Measurements from ENCODE around the gene STARD7. TPM values are rescaled to one million over a fixed set of nuclear protein-coding genes. Genes with fewer than 3 reads are reported as not detected.

STARD7 gene
- total and polyA plus RNA-seq, 9 of the 15 experiments (the other 6 are each of a cell fraction or from before 2014, with no cell fraction given): 90.9 to 196 (median 145) TPM

DNA sequence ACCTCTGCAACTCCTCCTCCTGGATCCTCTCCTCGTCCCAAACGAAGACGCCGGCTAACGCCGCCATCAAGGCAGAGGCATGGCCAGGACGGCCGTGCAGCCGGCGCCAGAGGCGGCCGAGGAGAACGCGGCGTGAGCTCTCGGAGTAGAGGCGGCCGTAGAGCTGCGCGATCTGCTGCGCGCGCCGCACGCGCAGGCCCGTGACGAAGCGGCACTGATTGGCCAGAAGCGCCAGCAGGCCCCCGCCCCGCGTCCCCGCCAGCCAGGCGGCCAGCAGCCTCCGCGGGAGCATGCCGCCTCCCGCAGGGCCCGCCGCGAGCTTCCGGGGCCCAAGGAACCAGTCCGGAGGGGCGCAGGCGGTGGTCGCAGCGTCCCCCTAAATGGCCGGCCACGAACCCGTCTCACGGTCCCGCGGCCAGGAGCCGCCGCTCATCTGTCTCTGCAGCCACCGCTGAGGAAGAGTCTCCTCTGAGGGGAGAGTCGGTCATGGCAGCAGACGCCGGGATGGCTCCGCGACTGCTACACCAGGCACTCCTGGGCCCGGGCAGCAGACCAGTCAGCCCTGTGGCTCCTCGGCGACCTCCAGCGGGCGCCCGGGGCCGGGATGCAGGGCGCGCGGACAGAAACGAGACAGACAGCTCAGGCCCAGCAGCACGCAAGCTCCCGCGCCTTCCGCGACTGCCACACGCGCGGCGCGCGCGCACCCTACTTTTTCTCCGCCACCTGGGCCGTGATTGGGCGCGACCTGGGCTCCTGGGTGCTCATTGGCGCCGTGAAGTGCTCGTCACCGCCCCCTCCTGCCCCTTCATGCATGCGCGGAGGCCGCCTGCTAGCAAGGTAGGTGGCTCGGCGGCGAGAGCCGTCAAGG, at the start of gene STARD7 (continued):
- TF ChIP-seq, protein P1, sequence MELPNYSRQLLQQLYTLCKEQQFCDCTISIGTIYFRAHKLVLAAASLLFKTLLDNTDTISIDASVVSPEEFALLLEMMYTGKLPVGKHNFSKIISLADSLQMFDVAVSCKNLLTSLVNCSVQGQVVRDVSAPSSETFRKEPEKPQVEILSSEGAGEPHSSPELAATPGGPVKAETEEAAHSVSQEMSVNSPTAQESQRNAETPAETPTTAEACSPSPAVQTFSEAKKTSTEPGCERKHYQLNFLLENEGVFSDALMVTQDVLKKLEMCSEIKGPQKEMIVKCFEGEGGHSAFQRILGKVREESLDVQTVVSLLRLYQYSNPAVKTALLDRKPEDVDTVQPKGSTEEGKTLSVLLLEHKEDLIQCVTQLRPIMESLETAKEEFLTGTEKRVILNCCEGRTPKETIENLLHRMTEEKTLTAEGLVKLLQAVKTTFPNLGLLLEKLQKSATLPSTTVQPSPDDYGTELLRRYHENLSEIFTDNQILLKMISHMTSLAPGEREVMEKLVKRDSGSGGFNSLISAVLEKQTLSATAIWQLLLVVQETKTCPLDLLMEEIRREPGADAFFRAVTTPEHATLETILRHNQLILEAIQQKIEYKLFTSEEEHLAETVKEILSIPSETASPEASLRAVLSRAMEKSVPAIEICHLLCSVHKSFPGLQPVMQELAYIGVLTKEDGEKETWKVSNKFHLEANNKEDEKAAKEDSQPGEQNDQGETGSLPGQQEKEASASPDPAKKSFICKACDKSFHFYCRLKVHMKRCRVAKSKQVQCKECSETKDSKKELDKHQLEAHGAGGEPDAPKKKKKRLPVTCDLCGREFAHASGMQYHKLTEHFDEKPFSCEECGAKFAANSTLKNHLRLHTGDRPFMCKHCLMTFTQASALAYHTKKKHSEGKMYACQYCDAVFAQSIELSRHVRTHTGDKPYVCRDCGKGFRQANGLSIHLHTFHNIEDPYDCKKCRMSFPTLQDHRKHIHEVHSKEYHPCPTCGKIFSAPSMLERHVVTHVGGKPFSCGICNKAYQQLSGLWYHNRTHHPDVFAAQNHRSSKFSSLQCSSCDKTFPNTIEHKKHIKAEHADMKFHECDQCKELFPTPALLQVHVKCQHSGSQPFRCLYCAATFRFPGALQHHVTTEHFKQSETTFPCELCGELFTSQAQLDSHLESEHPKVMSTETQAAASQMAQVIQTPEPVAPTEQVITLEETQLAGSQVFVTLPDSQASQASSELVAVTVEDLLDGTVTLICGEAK (IDR thresholded peaks at IDR 0.05): no peak
- TF ChIP-seq, protein P1 (CRISPR knock-in tag; IDR thresholded peaks at IDR 0.05): no peak
- TF ChIP-seq, protein P2, sequence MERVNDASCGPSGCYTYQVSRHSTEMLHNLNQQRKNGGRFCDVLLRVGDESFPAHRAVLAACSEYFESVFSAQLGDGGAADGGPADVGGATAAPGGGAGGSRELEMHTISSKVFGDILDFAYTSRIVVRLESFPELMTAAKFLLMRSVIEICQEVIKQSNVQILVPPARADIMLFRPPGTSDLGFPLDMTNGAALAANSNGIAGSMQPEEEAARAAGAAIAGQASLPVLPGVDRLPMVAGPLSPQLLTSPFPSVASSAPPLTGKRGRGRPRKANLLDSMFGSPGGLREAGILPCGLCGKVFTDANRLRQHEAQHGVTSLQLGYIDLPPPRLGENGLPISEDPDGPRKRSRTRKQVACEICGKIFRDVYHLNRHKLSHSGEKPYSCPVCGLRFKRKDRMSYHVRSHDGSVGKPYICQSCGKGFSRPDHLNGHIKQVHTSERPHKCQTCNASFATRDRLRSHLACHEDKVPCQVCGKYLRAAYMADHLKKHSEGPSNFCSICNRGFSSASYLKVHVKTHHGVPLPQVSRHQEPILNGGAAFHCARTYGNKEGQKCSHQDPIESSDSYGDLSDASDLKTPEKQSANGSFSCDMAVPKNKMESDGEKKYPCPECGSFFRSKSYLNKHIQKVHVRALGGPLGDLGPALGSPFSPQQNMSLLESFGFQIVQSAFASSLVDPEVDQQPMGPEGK (CRISPR knock-in tag; IDR thresholded peaks at IDR 0.05; ENCODE audit: borderline replicate concordance): no peak
- TF ChIP-seq XRCC5 (IDR thresholded peaks at IDR 0.05; ENCODE audit: low read depth, low read length) (no peak), ZNF551 (CRISPR knock-in tag; IDR thresholded peaks at IDR 0.05) (no peak), HDAC6 (IDR thresholded peaks at IDR 0.05; ENCODE audit: low read depth, low read length) (no peak), BRF1 (IDR thresholded peaks at IDR 0.05; ENCODE audit: borderline replicate concordance, extremely low read depth, insufficient read length) (no peak), ZNF134 (CRISPR knock-in tag; conservative IDR thresholded peaks at IDR 0.05) (no peak), POU5F1 (IDR thresholded peaks at IDR 0.05; ENCODE audit: borderline replicate concordance, low read depth, low read length, partially characterized antibody) (no peak), BDP1 (IDR thresholded peaks at IDR 0.05; ENCODE audit: insufficient read depth, insufficient read length) (no peak), SLC30A9 (CRISPR knock-in tag; IDR thresholded peaks at IDR 0.05) (no peak)
- TF ChIP-seq, protein P3, sequence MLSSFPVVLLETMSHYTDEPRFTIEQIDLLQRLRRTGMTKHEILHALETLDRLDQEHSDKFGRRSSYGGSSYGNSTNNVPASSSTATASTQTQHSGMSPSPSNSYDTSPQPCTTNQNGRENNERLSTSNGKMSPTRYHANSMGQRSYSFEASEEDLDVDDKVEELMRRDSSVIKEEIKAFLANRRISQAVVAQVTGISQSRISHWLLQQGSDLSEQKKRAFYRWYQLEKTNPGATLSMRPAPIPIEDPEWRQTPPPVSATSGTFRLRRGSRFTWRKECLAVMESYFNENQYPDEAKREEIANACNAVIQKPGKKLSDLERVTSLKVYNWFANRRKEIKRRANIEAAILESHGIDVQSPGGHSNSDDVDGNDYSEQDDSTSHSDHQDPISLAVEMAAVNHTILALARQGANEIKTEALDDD (IDR thresholded peaks at IDR 0.05): no peak
- TF ChIP-seq, protein P4, sequence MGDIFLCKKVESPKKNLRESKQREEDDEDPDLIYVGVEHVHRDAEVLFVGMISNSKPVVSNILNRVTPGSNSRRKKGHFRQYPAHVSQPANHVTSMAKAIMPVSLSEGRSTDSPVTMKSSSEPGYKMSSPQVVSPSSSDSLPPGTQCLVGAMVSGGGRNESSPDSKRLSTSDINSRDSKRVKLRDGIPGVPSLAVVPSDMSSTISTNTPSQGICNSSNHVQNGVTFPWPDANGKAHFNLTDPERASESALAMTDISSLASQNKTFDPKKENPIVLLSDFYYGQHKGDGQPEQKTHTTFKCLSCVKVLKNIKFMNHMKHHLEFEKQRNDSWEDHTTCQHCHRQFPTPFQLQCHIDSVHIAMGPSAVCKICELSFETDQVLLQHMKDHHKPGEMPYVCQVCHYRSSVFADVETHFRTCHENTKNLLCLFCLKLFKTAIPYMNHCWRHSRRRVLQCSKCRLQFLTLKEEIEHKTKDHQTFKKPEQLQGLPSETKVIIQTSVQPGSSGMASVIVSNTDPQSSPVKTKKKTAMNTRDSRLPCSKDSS (IDR thresholded peaks at IDR 0.05; ENCODE audit: low read depth, partially characterized antibody): no peak

Data from K562 (cell line).